HL-60/S4 treated with retinoic acid at 250 ng/mL for 4 days and 3 days (cell line): ENCODE measurements around the gene PPA1.
"Not testable (repeated sequence)": the region's sequence is repeated elsewhere in the genome, so short reads cannot be mapped to it uniquely, and the experiment has no call there.

Experiments used
- in situ Hi-C: fragments of 300-500 bp; cut with MboI; formaldehyde crosslinking; loops from 2 replicates; pipeline ENCODE4 v1.7.0; 2022; ENCODE audit warnings: low sequenced_read_pairs

Gene PPA1

DNA sequence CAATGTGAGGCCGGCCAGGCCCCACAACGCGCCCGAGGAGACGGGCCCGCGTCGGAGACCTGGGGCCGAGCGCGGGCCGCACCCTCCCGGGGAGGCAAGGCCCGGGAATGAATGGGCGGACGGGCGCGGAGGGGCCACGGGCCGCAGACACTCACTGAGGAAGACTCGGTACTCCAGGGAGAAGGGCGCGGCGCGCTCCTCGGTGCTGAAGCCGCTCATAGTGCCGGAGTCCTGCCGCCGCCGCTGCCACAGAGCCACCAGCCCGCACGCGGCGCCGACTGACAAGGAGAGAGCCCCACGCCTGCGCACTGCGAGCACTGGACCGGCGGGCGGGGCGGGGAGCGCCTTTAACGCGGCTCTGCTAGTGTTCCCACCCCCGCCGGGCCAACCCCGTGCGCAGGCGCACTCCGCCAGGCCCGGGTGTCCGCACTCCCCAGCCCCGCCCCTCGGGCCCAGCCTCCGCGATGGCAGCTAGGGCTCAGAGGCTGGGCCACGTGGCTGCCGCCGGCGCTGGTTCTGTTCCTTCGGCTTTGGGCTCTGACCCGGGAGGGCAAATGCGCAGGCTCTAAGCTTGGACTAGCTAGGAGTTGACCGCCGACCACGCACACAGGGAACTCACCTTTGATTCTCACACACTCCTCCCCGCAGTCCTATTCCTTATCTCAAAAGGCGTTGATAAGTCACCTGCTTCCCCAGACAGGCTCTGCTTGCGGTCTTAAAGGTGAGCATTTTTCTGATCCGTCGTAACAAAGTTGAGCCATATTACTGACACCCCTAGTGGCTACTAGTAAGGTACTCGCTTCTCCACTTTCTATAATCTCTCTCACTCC, at the start of gene PPA1:
Gene PPA1 (minus strand): TSS at position 321 of the 830 bp plus-strand sequence. CDS start 102 bp downstream, at position 219.
- in situ Hi-C loops: no loop called here

DNA sequence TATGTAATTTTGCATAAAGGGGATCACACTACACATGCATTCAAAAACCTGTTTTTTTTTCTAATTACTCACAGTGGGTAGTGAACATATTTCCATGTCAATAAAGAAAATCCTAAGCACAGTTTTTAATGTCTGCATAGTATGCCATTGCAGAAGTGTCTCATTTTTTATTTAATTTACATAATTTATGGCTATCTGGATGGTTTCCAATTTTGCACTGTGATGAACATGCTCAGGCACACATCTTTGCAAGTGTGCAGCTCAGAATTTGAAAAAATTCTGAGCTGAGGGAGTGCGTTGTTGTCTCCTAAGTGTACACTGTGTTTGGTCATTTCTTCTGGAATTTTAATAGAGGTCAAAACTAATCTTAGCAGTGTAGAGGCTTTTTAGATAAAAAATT, 48.4 kb upstream of the PPA1 start:
- in situ Hi-C loops: no loop called here

DNA sequence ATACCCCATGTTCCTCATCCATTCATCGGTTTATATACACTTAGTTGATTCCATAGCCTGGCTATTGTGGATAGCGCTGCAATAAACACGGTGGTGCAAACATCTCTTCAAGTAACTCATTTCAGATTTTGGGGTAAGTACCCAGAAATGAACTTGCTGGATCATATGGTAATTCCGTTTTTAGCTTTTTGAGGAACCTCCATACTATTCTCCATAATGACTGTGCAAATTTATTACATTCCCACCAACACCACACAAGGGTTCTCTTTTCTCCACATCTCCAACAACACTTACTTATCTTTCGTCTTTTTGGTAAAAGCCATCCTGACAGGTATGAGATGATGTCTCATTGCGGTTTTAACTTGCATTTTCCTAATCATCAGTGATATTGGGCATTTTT, 46.9 kb upstream of the PPA1 start:
- in situ Hi-C loops: no loop called here

- in situ Hi-C loops: no loop called here
Measured at GRCh38 chr10:70277396-70278030, 44.3 kb upstream of the PPA1 start.

DNA sequence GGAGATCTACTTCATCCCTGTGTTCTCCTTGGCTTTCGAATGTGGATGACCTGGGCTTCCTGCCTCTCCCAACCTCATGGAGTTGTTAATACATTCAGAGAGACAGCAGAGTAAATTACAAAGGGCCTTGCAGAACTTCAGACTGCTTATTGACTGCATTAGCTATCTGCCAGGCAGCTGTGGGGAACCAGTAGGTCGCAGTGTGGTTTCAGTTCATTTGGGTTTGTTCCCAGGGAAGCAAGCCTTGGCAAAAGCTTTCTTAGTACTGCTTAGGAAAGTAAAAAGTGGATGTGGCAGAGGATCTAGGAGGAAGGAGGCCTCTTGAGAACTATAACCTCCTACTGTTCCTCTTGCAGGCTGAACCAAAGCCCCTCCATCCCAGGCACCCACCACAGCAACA, 41.4 kb upstream of the PPA1 start:
- in situ Hi-C loops: no loop called here

GRCh38 chr10:70272925-70273316, 39.7 kb upstream of the PPA1 start:
- in situ Hi-C loops: no loop called here

GRCh38 chr10:70271996-70272924, 39.0 kb upstream of the PPA1 start:
- in situ Hi-C loops: no loop called here

DNA sequence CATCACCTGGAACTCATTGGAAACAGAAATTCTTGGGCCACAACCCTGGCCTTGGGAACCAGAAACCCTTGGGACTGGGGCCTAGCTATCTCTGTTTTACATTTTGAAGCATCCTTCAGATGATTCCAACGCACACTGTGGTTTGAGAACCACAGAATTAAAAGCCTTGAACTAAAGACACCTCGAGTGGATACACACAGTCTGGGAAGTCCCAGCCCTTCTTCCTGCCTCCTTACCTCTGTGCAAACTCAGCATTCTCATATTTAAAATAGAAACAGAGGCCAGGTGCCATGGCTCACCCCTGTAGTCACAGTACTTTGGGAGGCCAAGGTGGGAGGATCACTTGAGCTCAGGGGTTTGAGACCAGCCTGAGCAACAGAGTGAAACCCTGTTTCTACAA, 37.7 kb upstream of the PPA1 start:
- in situ Hi-C loops: no loop called here

GRCh38 chr10:70269741-70270140, 36.5 kb upstream of the PPA1 start:
- in situ Hi-C loops: no loop called here

- in situ Hi-C loops: no loop called here
Measured at GRCh38 chr10:70268376-70268775, 35.1 kb upstream of the PPA1 start.

DNA sequence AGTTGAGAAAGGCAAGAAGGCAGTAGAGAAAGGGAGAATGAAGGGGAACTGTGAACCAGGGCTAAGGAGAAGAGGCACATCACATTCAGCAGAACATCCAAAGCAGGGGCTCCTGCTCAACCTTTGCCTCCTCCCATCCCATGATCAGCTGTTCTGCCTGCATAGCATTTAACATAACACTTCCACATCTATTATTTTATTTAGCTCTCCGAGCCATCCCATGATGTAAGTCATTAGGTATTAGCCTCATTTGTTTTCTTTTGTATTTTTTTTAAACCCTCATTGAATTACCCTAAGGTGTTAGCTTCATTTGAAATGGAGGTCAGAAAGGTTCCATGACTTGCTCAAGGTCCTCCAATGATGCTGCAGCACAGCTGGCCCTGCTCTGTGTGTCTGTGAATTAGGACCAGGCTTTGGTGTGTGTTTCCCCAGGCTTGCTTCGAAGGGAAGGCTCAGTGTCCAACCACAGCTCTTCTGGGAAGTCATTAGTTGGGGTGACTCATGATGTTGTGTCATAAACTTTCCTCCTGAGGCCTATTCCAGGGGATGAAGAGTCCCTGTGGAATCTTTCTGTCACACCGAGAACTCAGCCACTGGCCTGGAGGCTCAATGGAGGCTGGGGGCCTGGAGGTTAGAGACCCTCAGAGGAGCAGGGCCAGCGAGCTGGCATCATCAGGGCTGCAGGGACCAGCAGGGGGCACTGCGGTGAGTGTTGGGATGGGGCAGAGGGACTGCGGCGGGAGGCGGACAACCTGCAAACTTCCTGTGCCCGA, 34.1 kb upstream of the PPA1 start:
- in situ Hi-C loops: no loop called here

GRCh38 chr10:70266701-70267100, 33.5 kb upstream of the PPA1 start:
- in situ Hi-C loops: no loop called here

DNA sequence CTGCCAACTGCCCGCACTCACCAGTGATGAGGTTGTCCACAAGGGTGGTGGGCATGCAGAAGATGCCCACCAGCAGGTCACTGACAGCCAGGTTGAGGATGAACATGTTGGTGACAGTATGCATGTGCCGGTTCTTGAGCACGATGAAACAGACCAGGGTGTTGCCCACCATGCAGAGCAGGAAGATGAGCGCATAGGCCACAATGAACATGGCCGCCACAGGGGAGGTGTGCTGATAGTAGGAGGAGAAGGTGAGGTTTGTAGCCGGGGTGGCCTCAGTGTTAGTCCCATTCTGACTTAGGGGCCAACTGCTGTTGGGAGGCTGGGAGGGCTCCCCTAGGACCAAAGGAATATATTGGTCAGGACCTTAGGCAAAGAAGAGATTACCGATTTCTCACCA, 32.8 kb upstream of the PPA1 start:
- in situ Hi-C loops: no loop called here

DNA sequence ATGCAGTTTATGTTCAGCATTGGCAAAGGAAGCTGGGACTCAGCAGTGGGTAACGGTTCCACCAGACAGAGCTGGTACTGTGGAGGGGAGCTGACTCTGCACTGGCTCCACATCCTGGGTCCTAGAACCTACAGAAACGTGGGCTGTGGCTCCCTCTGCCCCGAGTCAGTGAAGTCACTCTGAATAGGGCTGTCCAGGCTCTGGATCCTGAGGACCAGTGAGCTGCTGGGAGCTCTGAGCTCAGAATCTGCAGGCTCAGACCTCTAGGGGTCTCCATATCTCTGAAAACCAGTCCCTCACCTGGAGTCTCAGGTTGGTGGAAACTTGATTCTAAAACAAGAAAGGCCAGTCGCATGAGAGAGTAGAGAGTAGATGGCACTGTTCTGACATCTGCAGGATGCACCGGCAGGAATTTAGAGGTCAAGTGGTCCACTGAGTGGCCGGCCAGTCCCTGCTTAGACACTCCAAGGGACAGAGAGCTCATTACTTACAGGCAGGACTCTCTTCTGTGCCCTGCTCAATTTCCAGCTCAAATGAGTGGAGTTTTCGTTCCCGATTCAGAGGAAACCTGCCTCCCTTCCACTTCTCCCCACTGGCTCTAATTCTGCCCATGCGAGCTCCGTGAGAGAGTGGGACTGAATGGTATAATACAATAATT, 31.9 kb upstream of the PPA1 start:
- in situ Hi-C loops: no loop called here

- in situ Hi-C loops: no loop called here
Measured at GRCh38 chr10:70260734-70261133, 27.5 kb upstream of the PPA1 start.

GRCh38 chr10:70260259-70260658, 27.0 kb upstream of the PPA1 start:
- in situ Hi-C loops: no loop called here

DNA sequence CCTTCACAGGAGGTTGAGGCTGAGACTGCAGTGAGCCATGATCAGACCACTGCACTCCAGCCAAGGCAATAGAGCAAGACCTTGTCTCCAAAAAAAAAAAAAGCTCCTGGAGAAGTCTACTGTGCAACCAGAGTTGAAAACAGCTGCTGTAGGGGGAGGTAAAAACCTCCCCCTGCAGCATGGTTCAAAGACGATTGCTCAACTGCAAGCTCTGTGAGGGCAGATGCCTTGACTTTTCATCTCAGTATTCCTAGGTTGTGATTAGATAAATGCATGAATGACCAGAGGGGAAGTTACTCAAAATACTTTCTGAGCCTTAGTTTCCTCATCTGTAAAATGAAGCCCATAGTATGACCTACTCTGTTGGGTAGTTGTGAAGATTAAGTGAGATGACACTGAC, 25.0 kb upstream of the PPA1 start:
- in situ Hi-C loops: no loop called here

DNA sequence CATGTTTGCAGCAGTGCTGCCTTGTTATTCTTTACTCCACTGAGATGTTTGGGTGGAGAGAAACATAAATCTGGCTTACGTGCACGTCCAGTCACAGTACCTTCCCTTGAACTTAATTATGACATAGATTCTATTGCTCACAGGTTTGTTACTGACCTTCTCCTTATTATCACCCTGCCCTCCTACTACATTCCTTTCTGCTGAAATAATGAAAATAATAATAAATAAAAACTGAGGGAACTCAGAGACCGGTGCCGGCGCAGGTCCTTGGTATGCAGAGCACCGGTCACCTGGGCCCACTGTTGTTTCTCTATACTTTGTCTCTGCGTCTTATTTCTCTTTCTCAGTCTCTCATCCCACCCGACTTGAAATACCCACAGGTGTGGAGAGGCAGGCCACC, 24.6 kb upstream of the PPA1 start:
- in situ Hi-C loops: not testable (repeated sequence)

- in situ Hi-C loops: no loop called here
Measured at GRCh38 chr10:70256463-70256862, 23.2 kb upstream of the PPA1 start.
